ENCODE measurements around the gene L3HYPDH.

Gene L3HYPDH

DNA sequence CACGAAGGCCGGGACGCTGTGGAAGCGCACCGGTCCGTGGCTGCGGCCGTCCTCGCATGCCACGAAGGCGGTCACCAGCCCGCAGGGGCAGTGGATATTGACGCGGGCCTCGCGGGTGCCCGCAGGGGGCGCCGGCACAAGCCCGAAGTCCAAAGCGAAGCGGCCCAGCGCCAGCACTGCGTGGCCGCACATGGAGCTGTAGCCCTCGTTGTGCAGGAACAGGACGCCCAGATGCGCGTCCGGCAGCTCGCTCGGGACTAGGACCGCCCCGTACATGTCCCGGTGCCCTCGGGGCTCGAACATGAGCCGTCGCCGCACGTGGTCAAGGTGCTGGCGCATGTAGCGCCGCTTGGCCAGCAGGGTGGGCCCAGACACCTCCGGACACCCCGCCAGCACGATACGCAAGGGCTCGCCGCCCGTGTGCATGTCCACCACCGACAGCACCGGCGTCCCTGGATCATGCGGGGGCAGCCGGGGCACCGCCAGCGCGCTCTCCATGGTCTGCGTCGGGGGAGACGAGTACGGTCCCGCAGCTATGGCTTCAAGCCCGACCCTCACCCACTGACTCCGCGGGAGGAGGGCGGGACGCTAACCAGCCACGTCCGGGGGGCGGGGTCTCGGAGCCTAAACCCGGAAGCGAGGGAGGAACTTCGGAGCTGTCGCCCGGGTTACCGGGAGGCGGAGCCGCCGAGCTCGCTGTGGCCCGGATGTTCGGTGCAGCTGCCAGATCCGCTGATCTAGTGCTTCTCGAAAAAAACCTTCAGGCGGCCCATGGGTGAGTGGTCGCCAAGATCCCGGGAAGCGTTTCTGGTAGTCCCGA, at the start of gene L3HYPDH, which contains the start of gene JKAMP:
TSS of gene L3HYPDH (minus strand) at position 590 of the 820 bp plus-strand sequence. CDS start at position 498, 92 bp downstream.
TSS of gene JKAMP (plus strand) at position 699 of the 820 bp plus-strand sequence. CDS start at position 772, 73 bp downstream.
- DNase-seq = peak; percentile 99

DNA sequence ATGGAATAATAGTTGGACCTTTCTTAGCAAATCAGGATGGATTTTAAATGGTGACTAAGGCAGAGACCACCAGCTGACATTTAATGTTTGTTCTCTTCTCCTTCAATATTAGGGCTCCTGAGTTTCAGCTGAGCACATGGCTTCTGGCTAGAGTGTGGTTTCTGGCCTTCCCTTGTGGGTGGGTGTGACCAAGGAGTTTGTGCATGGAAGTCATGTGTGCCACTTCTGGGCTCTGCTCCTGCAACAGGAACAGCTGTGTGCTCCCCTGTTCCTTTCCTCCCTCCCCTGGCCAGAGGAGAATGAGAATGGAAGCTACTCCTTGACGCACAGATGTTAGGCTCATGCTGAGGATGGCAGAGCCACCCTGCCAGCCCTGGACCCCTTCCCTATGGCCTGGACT, 48.2 kb upstream of the L3HYPDH start:
- DNase-seq = no peak

DNA sequence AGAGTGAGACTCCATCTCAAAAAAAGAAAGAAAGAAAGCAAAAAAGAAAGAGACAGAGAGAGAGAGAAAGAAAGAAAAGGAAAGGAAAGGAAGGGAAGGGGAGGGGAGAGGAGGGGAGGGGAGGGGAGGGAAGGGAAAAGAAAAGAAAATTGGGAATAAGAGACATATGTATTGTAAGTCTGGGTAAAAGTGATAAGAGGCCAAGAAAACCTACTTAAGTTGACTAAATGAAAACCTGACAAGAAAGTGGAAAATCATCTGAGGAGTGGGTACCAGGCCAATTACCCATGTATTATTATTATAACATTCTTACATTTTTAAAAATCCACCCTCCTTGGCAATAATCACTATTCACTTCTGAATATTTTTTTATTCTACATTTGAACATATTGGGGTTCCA, 46.1 kb upstream of the L3HYPDH start:
- no peak for DNase-seq

DNA sequence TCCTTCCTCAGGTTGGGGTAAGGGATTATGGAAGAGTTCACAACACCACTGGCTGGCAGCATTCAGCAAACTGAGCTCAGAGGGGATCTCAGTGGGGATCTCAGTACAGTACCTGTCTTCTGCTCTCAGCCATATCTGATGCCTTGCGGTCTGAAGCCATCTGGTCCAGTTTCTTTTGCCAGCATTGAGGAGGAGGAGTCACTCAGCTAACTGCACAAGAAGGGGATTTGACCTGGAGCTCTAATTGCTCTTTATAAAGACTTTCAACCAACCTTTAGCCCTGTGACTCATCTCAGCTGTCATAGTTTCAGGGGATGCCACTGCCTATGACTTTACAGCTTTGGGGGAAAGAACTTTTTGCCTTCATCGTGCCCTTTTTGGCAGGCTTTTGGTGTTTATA, 45.0 kb upstream of the L3HYPDH start:
- no peak for DNase-seq

DNA sequence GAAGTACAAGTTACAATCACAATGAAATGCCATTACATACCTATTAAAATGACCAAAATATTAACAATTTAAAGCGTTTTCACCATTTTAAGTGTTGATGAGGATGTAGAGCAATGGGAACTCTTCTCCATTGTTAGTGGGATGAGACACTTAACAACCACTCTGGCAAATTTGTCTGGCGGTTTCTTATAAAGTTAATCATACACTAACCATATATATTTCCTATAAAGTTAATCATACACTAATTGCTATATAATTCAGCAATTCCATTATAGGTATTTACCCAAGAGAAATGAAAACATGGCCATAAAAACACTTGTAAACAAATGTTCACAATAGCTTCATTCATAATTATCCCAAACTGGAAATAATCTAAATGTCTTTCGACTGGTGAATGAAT, 36.0 kb upstream of the L3HYPDH start:
- no peak for DNase-seq

DNA sequence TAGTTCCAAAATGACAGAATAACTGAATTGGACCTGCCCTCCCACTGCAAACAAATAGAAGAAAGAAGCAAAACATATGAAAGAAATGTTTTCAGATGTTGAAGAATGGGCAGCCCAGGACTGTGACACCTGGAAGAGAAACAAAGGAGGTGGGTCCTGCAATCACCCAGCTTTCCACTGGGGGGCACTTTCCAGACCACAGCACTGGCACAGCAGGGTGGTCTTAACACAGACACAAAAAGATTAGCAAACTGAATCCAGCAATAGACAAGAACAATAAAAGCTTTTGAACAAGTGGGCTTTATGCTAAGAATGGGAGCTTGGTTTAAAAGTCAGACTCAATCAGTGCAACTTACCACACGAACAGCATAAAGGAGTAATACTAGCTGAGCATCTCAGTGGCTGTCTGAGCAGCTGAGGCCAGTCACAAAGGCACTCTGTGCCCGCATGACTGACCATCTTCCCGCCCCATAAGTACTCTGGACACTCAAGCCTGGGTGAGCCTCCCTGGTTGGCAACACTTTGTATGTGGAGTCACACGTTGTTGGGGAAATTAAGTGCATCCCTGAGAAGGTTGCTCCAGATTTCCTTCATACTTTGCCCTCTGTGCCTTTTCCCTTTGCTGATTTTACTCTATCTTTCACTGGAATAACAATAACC, 27.8 kb upstream of the L3HYPDH start:
- DNase-seq = peak in 1 of 2 donors; percentile 5

DNA sequence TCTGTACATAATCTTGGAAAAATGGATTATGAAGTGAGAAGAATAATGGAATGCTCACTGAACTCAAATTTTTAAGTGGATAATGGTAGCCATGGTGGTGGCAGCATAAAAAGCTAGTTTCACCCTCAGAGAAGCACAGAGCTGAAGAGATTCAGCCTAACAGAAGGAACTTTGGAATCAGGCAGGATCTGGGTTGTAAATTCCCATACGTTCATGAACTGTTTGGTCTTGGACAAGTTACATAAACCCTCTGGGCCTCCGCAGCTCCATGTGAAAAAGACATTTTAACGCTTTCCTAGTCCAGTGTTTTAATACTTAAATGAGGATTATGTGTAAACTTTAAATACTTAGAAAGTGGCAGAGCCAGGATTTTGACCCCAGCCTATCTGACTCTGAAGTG, 26.8 kb upstream of the L3HYPDH start:
- no peak for DNase-seq

DNA sequence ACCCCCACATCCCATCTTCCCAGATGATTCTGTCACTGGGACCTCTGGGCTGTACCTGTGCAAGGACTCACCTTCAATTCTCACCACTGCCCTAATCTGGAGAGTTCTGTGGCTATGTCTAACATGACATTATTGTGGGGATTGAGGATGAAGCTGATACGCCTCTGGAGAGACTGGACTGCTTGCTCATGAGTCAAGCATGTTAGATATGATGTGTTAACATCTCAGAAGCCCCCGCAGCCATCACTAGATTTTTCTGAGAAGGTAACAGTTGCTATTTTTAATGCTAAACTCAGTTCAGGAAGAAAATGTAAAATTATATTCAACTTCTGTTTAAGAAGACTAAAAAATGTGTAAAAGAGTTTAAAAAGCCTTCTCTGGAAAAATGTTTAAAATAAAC, 25.8 kb upstream of the L3HYPDH start:
- no peak for DNase-seq

DNA sequence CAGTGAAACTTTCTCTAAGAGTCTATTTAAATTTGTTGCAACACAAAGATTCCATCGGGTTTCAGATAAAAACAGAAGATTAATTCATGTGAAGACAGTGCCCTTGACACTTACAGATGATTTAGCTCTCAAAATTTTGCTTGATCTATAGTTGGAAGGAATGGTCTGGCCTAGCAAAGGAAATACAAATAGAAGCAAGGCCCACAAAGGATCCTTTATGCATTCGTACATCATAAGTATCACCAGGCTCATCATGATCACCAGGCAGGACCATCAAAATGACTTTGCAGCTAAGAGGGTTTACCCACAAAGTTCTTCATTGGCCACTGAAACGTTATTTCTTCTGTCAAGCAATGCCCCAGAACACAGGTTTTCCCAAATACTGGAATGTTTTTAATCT, 24.9 kb upstream of the L3HYPDH start:
- DNase-seq = no peak

DNA sequence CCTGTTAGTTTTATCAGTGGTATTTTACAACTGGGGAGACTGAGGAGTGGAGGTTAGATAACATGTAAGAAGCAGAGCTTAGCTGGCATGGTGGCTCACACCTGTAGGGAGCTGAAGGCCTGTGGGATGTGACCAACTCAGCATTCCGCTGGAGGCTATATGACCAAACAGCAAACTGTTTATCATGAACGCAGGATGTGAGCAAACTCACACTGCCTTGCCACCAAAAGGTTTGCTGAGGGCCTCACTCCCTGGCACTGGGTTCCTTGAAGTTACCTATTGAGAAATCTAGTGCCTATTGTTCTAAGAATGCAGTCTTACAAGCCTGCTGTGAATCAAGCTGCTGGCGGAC, 23.5 kb upstream of the L3HYPDH start:
- DNase-seq = no peak

DNA sequence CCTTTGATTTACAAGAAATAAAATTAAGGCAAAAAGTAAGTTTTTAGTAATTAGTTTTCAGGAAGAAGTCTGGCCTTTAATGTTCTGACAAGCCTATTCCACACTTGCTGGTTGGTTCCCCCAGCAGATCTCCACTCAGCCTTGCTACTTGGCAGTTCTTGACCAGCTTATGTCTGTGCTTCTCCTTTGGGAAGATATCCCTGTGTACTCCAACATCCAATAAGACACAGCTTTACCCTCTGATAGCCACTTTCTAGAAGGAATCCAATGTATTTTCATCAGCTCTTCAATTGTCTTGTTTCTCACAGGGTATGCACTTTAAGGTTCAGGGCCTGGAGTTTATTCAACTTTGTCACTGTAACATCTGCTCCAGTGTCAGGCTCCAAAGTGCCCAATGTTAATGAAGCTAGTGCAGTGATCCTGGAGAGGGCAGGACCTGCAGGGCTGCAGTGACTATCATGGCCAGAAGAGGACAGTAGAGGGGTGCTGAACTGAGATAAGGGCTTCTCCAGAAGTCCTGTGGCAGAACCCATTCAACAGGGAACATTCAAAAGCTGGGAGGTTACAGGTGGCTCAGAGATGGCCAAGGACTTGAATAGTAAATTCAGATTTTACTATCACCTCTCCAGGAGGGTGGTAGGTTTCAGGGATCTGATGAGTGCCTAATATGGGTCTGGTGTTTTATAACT, 23.0 kb upstream of the L3HYPDH start:
- DNase-seq = peak; percentile 44 to 60

DNA sequence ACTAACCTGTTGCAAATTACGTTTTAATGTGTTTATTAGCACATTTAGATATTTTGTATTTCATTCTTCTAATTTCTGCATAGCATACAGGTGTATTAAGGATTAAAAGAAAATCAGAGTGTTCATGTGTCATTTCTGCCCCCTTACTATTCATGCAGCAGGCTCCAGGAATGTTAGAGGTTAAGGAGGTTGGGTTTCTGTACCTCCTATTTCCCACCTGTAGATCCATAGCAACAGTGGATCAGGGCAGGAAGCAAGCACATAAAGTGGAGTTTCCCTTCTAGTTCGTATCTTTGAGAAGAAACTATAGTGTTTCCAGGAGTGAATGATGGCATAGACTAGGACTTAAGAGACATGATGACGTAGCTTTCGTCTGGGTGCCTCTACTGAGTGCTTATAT, 19.0 kb upstream of the L3HYPDH start:
- no peak for DNase-seq

DNA sequence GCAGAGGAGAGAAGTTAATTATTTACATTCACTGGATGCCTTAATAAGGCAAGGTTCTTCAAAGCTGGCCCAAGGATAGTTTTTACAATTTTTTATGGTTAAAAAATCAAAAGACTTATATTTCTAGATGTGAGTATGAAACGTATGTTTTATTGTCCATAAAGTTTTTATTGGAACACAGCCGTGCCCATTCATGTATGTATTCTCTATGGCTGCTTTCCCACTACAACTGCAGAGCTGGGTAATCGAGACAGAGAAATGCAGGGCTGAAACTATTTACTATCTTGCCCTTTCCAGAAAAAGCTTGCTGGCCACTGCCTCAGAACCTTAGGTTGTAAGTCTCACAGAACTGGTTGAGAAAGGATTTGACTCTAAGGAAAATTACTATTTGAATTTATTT, 16.5 kb upstream of the L3HYPDH start:
- DNase-seq = no peak

DNA sequence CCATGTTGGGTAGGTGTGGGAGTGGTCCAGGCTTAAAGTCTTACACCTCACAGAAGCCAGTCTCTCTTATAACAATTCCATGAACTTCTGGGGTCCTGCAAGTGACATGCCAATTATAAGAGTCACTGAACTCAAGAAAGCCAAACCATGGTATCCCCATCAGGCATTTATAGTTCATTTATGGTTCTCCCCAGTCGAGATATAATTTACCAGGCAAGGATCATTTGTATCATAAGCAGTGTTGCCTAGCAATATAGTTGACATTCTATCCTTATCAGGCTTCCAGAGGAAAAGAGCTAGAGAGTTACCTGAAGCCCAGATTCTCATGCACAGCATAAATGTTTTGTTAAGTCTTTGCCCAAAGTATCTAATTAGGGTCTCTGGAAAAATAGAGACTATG, 8.2 kb upstream of the L3HYPDH start:
- no peak for DNase-seq

DNA sequence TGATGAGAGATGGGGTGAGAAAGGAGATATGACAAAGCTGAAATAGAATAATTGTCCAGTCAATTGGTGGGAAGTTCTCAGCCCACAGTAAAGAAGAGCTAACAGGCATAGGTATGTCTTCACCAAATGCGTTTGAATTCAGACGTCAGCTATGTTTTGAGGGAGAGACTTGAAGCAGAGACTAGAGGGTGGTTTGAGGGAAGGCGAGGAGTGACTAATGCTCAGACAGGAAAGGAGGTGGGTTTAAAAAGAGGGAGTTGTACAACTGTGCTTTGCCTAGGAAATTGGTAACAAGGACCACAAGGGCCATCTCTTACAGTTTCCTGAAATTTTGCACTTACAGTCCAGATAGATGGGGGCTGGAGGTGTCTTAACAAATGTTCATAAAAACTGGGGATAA, 6.5 kb upstream of the L3HYPDH start:
- no peak for DNase-seq

DNA sequence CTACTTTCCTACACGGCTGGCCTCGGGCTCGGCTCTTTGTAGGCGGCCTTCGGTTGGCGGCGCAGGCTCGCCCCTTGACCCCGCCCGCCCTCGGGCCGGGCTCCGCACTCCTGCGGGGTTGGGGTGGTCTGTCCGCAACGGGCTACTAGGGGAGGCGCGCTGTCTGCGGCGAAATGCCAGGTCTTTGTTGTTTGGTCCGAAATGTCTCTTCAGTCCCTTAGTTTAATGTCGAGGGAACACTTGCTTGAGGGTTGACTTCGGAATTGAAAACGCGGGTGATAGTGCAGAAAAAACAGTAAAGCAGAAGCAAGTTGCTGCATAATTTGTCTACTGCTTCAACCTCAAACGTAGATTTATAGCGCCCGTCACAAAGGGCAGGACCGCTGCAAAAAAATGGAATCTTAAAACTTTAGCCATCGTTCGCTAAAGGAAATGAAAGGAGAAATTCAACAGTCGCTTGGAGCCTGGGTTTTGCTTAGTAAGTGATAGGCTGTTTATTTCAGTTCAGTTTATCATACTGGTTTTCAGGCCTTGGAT, 499 bp upstream of the L3HYPDH start:
- DNase-seq = no peak

DNA sequence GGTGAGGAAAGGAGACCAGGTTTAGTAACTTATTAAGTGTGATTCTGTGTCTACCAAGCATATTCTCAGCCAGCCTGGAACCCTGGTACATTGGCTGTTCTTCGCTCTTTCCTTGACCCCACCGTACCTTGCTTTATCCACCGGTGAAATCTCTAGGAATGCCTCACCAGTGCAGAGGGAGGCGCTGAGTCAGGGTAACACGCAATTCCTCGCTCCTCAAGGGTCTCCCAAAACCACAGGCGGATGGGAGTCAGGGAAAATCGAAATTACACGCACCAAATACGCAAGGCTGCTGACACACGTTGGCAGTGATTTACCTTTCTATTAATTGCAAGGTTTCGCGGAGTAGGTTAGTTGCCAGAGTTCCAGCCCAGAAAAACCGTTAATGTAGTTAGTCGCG, 845 bp downstream of the L3HYPDH start:
- DNase-seq = no peak

DNA sequence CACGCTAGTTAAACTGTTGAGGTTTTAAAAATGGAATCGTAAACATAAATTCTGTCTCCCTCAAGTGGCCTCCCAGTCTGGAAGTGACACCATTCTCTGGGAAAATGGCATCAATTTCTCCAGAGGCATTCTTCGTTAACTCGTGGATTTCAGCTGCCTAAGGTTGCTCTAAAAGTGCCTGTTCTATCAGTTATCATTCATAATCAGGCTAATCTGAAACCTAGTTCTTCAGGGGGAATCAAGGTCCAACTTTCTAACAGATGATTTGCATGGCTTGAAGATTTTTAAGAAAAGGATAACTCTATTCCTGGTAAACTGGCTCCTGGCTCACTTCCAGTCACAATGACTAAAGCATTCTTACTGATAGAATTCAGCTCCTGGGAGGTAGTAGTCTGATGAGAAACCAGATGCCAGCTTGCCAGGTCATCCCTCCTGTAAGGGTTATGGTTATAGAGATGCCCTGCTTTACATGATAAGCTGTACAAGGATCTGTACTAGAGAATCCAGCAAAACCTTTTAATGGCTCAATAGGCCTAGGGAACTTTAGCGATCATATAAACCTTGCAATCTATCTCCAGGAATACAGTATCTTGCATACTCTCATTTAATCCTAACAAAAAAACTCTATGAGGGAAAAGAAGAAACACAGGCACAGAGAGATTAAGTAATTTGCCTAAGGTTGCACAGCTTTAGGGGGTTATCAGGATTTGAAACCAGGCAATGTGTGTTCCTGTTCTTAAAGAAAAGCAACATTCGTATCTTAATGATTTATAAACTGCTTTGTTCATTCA, 1.5 kb downstream of the L3HYPDH start:
- no peak for DNase-seq

DNA sequence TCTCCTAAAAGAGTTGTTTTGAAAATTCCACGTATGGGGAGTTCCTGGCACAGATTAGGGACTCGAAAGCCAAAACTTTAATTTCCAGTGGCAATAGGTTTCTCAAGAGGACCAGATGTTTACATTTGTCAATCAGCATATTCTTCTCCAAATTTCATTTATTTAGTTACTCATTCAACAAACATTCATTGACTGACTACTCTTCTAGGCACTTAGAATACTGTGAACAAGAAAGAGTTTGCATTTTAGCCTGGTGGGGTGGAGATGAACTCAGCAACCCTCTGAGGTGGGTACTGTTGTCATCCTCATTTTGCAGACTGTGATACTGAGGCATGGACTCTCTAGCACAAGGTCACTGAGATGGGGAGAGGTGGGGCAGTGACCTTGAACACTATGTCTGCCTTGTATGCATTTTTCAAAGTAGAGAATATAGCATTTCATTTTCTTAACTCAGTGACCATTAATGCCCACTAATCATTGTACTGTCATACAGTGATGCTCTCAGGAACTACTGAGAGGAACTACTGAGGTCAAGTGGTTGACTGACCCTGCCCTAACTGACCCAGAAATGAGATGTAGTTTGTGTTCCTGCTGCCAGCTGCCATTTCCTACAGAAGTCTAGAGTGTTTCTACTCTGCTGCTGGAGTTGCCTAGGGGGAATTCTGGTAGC, 2.2 kb downstream of the L3HYPDH start:
- no peak for DNase-seq

DNA sequence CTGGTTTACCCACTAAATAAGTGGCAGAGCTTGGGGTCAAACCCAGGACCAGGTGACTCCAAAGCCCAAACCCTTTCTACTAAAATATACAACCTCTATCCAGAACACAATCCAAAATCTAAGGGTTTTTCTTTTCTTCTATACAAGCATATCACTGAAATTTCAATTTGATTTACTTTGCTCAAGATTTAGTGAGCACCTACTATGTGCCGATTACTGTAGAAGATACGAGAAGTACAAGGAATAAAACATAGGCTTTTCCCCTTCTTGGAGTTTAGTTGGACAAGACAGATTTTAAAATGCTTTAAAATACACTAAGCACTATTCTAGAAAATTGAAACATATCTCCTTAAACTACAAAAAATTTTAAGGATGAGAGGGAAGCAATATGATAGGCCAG, 2.8 kb downstream of the L3HYPDH start:
- no peak for DNase-seq

DNA sequence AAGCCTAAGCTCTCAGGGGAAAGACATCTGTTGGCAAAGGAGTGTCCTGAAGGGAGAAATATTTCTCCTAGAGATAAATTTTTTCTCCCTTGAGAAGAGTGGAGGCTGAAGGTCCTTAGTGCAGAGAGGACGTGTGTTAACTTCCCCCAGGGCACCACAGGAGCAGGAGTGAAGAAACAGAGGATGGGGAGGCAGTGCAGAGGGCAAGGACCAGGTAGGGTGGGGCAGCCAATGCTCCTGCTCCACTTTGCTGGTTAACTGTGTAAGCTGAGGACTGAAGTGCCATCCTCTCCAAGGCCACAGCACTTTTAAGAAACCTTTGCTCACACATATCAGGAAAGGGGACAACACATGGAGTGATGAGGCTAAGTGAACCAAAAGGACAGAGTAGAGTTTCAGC, 4.0 kb downstream of the L3HYPDH start:
- no peak for DNase-seq

DNA sequence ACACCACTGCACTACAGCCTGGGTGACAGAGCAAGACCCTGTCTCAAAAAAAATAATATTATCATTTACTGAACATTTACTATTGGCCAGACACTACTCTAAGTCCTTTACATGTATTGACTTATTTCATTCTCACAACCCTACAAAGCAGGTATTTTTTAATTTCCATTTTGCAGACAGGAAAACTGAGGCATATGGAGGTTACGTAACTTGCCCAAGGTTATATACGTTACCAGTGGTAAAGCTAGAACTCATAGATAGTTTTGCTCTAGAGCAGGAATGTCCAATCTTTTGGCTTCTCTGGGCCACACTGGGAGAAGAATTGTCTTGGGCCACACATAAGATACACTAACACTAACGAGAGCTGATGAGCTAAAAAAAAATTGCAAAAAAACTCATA, 5.7 kb downstream of the L3HYPDH start:
- DNase-seq = no peak

Measured in stimulated activated CD4-positive, alpha-beta T cell treated with anti-CD3 and anti-CD28 coated beads, Interleukin-2, amount 100 ng/mL, for 24 hours (primary cell).